Measurements from ENCODE around the gene ZBED5.
A peak's percentile ranks its signal among the peaks of the same experiment; 100 is the strongest.
"Not testable (repeated sequence)": the region's sequence is repeated elsewhere in the genome, so short reads cannot be mapped to it uniquely, and the experiment has no call there.

ZBED5 gene

GRCh38 chr11:10836884-10837283 is 21.0 kb downstream of the ZBED5 start:
- DNase-seq (ENCODE audit: low read depth) = not testable (repeated sequence)

GRCh38 chr11:10829139-10829538 is 28.7 kb downstream of the ZBED5 start:
- DNase-seq (ENCODE audit: low read depth) = no peak

- no peak for DNase-seq (ENCODE audit: low read depth)
Measured at GRCh38 chr11:10828402-10828801, 29.5 kb downstream of the ZBED5 start.

- no peak for DNase-seq (ENCODE audit: low read depth)
Measured at GRCh38 chr11:10824888-10825287, 33.0 kb downstream of the ZBED5 start.

GRCh38 chr11:10823152-10823579 is 34.7 kb downstream of the ZBED5 start:
- no peak for DNase-seq (ENCODE audit: low read depth)

GRCh38 chr11:10822491-10822890 is 35.4 kb downstream of the ZBED5 start:
- not testable (repeated sequence) for DNase-seq (ENCODE audit: low read depth)

- DNase-seq (ENCODE audit: low read depth) = peak; percentile 90
Measured at GRCh38 chr11:10818594-10818993, 39.3 kb downstream of the ZBED5 start.

GRCh38 chr11:10813945-10814344 is 43.9 kb downstream of the ZBED5 start:
- no peak for DNase-seq (ENCODE audit: low read depth)

GRCh38 chr11:10809373-10810160 is 48.3 kb downstream of the ZBED5 start:
- peak; percentile 55 for DNase-seq (ENCODE audit: low read depth)

- peak; percentile 93 for DNase-seq (ENCODE audit: low read depth)
Measured at GRCh38 chr11:10808553-10809372, 49.1 kb downstream of the ZBED5 start, which contains the start of gene EIF4G2. TSS of gene EIF4G2 (minus strand) at chr11:10808926.

GRCh38 chr11:10808235-10808552 is 49.7 kb downstream of the ZBED5 start:
- DNase-seq (ENCODE audit: low read depth) = no peak

- peak; percentile 21 for DNase-seq (ENCODE audit: low read depth)
Measured at GRCh38 chr11:10807493-10808234, 50.2 kb downstream of the ZBED5 start.

GRCh38 chr11:10806206-10806605 is 51.6 kb downstream of the ZBED5 start:
- DNase-seq (ENCODE audit: low read depth) = no peak

GRCh38 chr11:10805741-10806140 is 52.1 kb downstream of the ZBED5 start:
- no peak for DNase-seq (ENCODE audit: low read depth)

- no peak for DNase-seq (ENCODE audit: low read depth)
Measured at GRCh38 chr11:10803676-10804075, 54.2 kb downstream of the ZBED5 start.

Data from GM04503 (cell line).